SU-DHL-6 (cell line): ENCODE measurements around the gene UTY.

Source experiments
- H2AFZ ChIP-seq: fragments of 200-600 bp; sonication (generic); 2 replicates; pipeline ENCODE4 v1.6.1; 2014; ENCODE audit warnings: low read depth, mild to moderate bottlenecking, moderate library complexity, mixed read lengths, antibody characterized with exemption, low read length; ENCODE audit not compliant: severe bottlenecking
- H3F3A ChIP-seq: fragments of 200-600 bp; shearing (Covaris generic); 2 replicates; pipeline ENCODE4 v1.6.0; 2016; ENCODE audit warnings: antibody characterized with exemption, mild to moderate bottlenecking; ENCODE audit not compliant: insufficient read depth
- H3K27ac ChIP-seq: fragments of 200-600 bp; sonication (generic); 2 replicates; pipeline ENCODE4 v1.5.1; 2016; ENCODE audit warnings: low read depth, mild to moderate bottlenecking, low read length, moderate library complexity, mixed read lengths
- H3K27me3 ChIP-seq: fragments of 200-600 bp; sonication (generic), shearing (Covaris generic); 2 replicates; pipeline ENCODE4 v1.6.0; 2014; ENCODE audit warnings: mild to moderate bottlenecking, low read length
- H3K36me3 ChIP-seq: fragments of 200-600 bp; sonication (generic); 2 replicates; pipeline ENCODE4 v1.6.1; 2014; ENCODE audit warnings: mild to moderate bottlenecking, low read length, mixed read lengths
- H3K4me2 ChIP-seq: fragments of 300-600, 200-600 bp; shearing (Covaris generic), sonication (generic); 2 replicates; pipeline ENCODE4 v1.6.0; 2014; ENCODE audit warnings: low read length, low read depth, mild to moderate bottlenecking; ENCODE audit not compliant: poor library complexity, severe bottlenecking
- H3K4me3 ChIP-seq: fragments of 200-600 bp; sonication (generic); 2 replicates; pipeline ENCODE4 v1.5.1; 2014; ENCODE audit warnings: antibody characterized with exemption, low read length, mild to moderate bottlenecking, mixed read lengths; ENCODE audit not compliant: insufficient read depth, poor library complexity, severe bottlenecking
- H3K79me2 ChIP-seq: fragments of 200-600 bp; sonication (generic); 2 replicates; pipeline ENCODE4 v1.6.1; 2014; ENCODE audit warnings: mild to moderate bottlenecking, low read length, moderate library complexity; ENCODE audit not compliant: insufficient read depth
- H3K9ac ChIP-seq: fragments of 200-600 bp; sonication (generic); 2 replicates; pipeline ENCODE4 v1.7.0; 2014; ENCODE audit warnings: mild to moderate bottlenecking, low read length
- H3K9me2 ChIP-seq: fragments of 200-600 bp; sonication (generic); replicated peaks from 2 replicates; pipeline ENCODE4 v1.6.1; 2014; ENCODE audit warnings: low read length; ENCODE audit not compliant: insufficient read depth
- H3K9me3 ChIP-seq: fragments of 200-600 bp; sonication (generic); 2 replicates; pipeline ENCODE4 v1.6.1; 2014; ENCODE audit warnings: low read length, mixed read lengths; ENCODE audit not compliant: insufficient read depth
- H4K20me1 ChIP-seq: fragments of 200-600 bp; sonication (generic); 2 replicates; pipeline ENCODE4 v1.6.1; 2014; ENCODE audit warnings: low read depth, mild to moderate bottlenecking, antibody characterized with exemption, low read length, moderate library complexity, mixed read lengths
- CTCF ChIP-seq: fragments of 200-600 bp; sonication (generic); IDR thresholded peaks from one replicate; pipeline ENCODE4 v1.5.1; 2017; ENCODE audit warnings: antibody characterized with exemption, mild to moderate bottlenecking, low read length, moderate library complexity; ENCODE audit not compliant: insufficient read depth, poor library complexity, severe bottlenecking
- EZH2phosphoT487 ChIP-seq: fragments of 200-600 bp; sonication (generic), shearing (Covaris generic); conservative IDR thresholded peaks from 2 replicates; pipeline ENCODE4 v1.6.1; 2018; ENCODE audit warnings: mild to moderate bottlenecking, antibody characterized with exemption, low read length, moderate library complexity, mixed read lengths

Gene UTY

GRCh38 chrY:13345549-13345948 lies 134.3 kb downstream of the UTY start:
- H2AFZ ChIP-seq: no peak overlapping the region
- TF ChIP-seq CTCF: no peak
- no peak for TF ChIP-seq EZH2phosphoT487

GRCh38 chrY:13343307-13343946 lies 136.4 kb downstream of the UTY start:
- Histone ChIP-seq H3K9me3 (no peaks in the 10 kb centered on the region), H3K36me3 (no peaks in the 10 kb centered on the region), H3K27ac (no peak overlapping the region), H3K4me3 (no peak overlapping the region), H4K20me1 (no peaks in the 10 kb centered on the region), H3K27me3 (no peaks in the 10 kb centered on the region), H2AFZ (no peak overlapping the region), H3F3A (no peaks in the 10 kb centered on the region), H3K9ac (no peak overlapping the region), H3K9me2 (no peaks in the 10 kb centered on the region), H3K79me2 (no peaks in the 10 kb centered on the region), H3K4me2 (no peak overlapping the region)
- TF ChIP-seq CTCF (no peak), EZH2phosphoT487 (no peak)

More at GRCh38 chrY:13345549-13345948, 134.3 kb downstream of the UTY start:
- Histone ChIP-seq H3K9me3 (no peaks in the 10 kb centered on the region), H3K9me2 (no peaks in the 10 kb centered on the region), H3F3A (no peaks in the 10 kb centered on the region), H3K4me2 (no peak overlapping the region), H3K9ac (no peak overlapping the region), H3K27me3 (no peaks in the 10 kb centered on the region), H3K27ac (no peak overlapping the region), H3K79me2 (no peaks in the 10 kb centered on the region), H4K20me1 (no peaks in the 10 kb centered on the region), H3K36me3 (no peaks in the 10 kb centered on the region), H3K4me3 (no peak overlapping the region)

GRCh38 chrY:13339939-13340338 lies 139.9 kb downstream of the UTY start:
- Histone ChIP-seq H3F3A (no peaks in the 10 kb centered on the region), H3K27me3 (no peaks in the 10 kb centered on the region), H3K36me3 (no peaks in the 10 kb centered on the region), H3K9me2 (no peaks in the 10 kb centered on the region), H3K9ac (no peak overlapping the region), H2AFZ (no peak overlapping the region), H3K9me3 (no peaks in the 10 kb centered on the region), H3K4me2 (no peak overlapping the region), H3K27ac (no peak overlapping the region), H3K79me2 (no peaks in the 10 kb centered on the region), H3K4me3 (no peak overlapping the region), H4K20me1 (no peaks in the 10 kb centered on the region)
- TF ChIP-seq EZH2phosphoT487 (no peak), CTCF (no peak)
